ENCODE results near the gene SPATA17.

SPATA17 gene

DNA sequence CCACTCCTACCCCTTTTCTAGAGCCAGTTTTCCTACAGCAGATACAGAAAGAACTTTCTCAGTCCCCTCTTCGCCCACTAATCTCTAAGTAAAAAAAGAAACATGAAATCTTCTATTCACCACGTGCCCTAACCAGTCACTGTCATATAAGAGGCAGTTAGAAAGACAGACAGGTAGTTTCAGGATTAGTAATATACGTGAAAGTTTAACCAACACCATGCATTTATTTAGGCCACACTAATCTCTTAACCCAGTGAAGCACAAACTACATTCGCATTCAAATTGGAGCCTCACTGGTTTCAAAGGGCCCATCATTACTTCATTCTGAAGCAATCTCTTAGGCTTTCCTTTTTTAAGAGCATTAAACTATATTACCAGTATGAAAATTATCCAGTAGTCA is 10.3 kb upstream of the SPATA17 start:
- Histone ChIP-seq H3K4me3 (ENCODE audit: insufficient read depth, low read length, poor library complexity, severe bottlenecking) (no peak overlapping the region), H3K27ac (ENCODE audit: low read depth, low read length) (no peak overlapping the region), H3K4me2 (ENCODE audit: low read depth, low read length, poor library complexity, severe bottlenecking) (no peak overlapping the region), H4K20me1 (ENCODE audit: low read depth, low read length) (no peaks in the 10 kb centered on the region), H3K9ac (ENCODE audit: low read length) (no peak overlapping the region), H3F3A (ENCODE audit: insufficient read depth) (no peaks in the 10 kb centered on the region), H2AFZ (ENCODE audit: low read depth, low read length, severe bottlenecking) (no peak overlapping the region), H3K36me3 (ENCODE audit: low read length) (no peaks in the 10 kb centered on the region), H3K9me2 (replicated peaks; ENCODE audit: insufficient read depth, low read length) (no peaks in the 10 kb centered on the region), H3K27me3 (ENCODE audit: low read length) (no peaks in the 10 kb centered on the region), H3K9me3 (ENCODE audit: insufficient read depth, low read length) (no peaks in the 10 kb centered on the region), H3K79me2 (ENCODE audit: insufficient read depth, low read length) (peaks cover 30% of the 10 kb centered on the region)
- TF ChIP-seq EZH2phosphoT487 (conservative IDR thresholded peaks at IDR 0.05; ENCODE audit: low read length): no peak
- no peak for TF ChIP-seq CTCF (IDR thresholded peaks at IDR 0.05; ENCODE audit: insufficient read depth, low read length, poor library complexity, severe bottlenecking)

GRCh38 chr1:217622042-217622441 is 9.1 kb upstream of the SPATA17 start:
- Histone ChIP-seq H3K9me3 (ENCODE audit: insufficient read depth, low read length) (no peaks in the 10 kb centered on the region), H3K27me3 (ENCODE audit: low read length) (no peaks in the 10 kb centered on the region), H3K79me2 (ENCODE audit: insufficient read depth, low read length) (peaks cover 30% of the 10 kb centered on the region), H3K4me2 (ENCODE audit: low read depth, low read length, poor library complexity, severe bottlenecking) (no peak overlapping the region), H3K4me3 (ENCODE audit: insufficient read depth, low read length, poor library complexity, severe bottlenecking) (no peak overlapping the region), H4K20me1 (ENCODE audit: low read depth, low read length) (no peaks in the 10 kb centered on the region), H2AFZ (ENCODE audit: low read depth, low read length, severe bottlenecking) (no peak overlapping the region), H3K9me2 (replicated peaks; ENCODE audit: insufficient read depth, low read length) (no peaks in the 10 kb centered on the region), H3K36me3 (ENCODE audit: low read length) (no peaks in the 10 kb centered on the region), H3F3A (ENCODE audit: insufficient read depth) (no peaks in the 10 kb centered on the region), H3K9ac (ENCODE audit: low read length) (no peak overlapping the region), H3K27ac (ENCODE audit: low read depth, low read length) (no peak overlapping the region)
- no peak for TF ChIP-seq EZH2phosphoT487 (conservative IDR thresholded peaks at IDR 0.05; ENCODE audit: low read length)
- TF ChIP-seq CTCF (IDR thresholded peaks at IDR 0.05; ENCODE audit: insufficient read depth, low read length, poor library complexity, severe bottlenecking): no peak

DNA sequence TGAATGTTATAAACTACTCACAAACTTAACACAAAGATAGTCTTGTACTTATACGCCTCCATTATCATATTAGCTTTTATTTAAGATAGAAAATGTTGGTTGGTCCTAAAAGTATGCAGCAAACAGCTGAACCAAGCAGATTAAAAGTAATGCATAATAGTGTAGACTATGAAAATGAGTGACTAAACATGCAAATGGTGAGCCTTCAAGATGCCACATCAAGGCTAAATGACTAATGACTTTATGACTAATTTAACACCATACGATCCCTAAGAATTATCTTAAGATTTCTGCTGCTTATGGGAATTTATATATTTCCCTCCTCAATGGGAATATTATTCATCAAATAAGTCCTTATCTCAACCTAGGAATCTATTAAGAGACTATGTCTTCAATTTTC is 4.8 kb upstream of the SPATA17 start:
- no peak for TF ChIP-seq CTCF (IDR thresholded peaks at IDR 0.05; ENCODE audit: insufficient read depth, low read length, poor library complexity, severe bottlenecking)
- TF ChIP-seq EZH2phosphoT487 (conservative IDR thresholded peaks at IDR 0.05; ENCODE audit: low read length): no peak
- H3K27ac ChIP-seq (ENCODE audit: low read depth, low read length): no peak overlapping the region
- no peaks in the 10 kb centered on the region for H3K36me3 ChIP-seq (ENCODE audit: low read length)
- H3K27me3 ChIP-seq (ENCODE audit: low read length): no peaks in the 10 kb centered on the region
- no peaks in the 10 kb centered on the region for H3K9me3 ChIP-seq (ENCODE audit: insufficient read depth, low read length)
- H2AFZ ChIP-seq (ENCODE audit: low read depth, low read length, severe bottlenecking): no peak overlapping the region
- H3K4me3 ChIP-seq (ENCODE audit: insufficient read depth, low read length, poor library complexity, severe bottlenecking): no peak overlapping the region
- peaks cover 47% of the 10 kb centered on the region for H3K79me2 ChIP-seq (ENCODE audit: insufficient read depth, low read length)
- H3K9me2 ChIP-seq (replicated peaks; ENCODE audit: insufficient read depth, low read length): no peaks in the 10 kb centered on the region
- H4K20me1 ChIP-seq (ENCODE audit: low read depth, low read length): no peaks in the 10 kb centered on the region
- H3K4me2 ChIP-seq (ENCODE audit: low read depth, low read length, poor library complexity, severe bottlenecking): no peak overlapping the region
- no peak overlapping the region for H3K9ac ChIP-seq (ENCODE audit: low read length)
- H3F3A ChIP-seq (ENCODE audit: insufficient read depth): no peaks in the 10 kb centered on the region
